HS-5 (cell line): Measurements from ENCODE around the gene AGR2.
"Not testable (repeated sequence)": the region's sequence is repeated elsewhere in the genome, so short reads cannot be mapped to it uniquely, and the experiment has no call there.

ENCODE experiments used
- DNase-seq: peaks from one replicate; pipeline ENCODE4 v3.0.0-alpha.2; 2012; ENCODE audit warnings: low read depth

The AGR2 gene

GRCh38 chr7:16773884-16774283 is 30.9 kb downstream of the AGR2 start:
- DNase-seq, result no peak

- DNase-seq, result no peak
These were observed 31.5 kb downstream of the AGR2 start for GRCh38 chr7:16773326-16773725.

- no peak for DNase-seq
These were observed 34.0 kb downstream of the AGR2 start for GRCh38 chr7:16770657-16771329.

- not testable (repeated sequence) for DNase-seq
These were observed 34.8 kb downstream of the AGR2 start for GRCh38 chr7:16769994-16770393.

- DNase-seq, result no peak
These were observed 39.4 kb downstream of the AGR2 start for GRCh38 chr7:16765436-16765859.

GRCh38 chr7:16764942-16765341 is 39.9 kb downstream of the AGR2 start:
- no peak for DNase-seq

- DNase-seq, result no peak
These were observed 42.6 kb downstream of the AGR2 start for GRCh38 chr7:16762177-16762576.

- no peak for DNase-seq
These were observed 45.0 kb downstream of the AGR2 start for GRCh38 chr7:16759840-16760239.

GRCh38 chr7:16758631-16759611 is 45.9 kb downstream of the AGR2 start:
- DNase-seq, result no peak

GRCh38 chr7:16758036-16758435 is 46.8 kb downstream of the AGR2 start:
- DNase-seq, result no peak

- no peak for DNase-seq
These were observed 49.4 kb downstream of the AGR2 start for GRCh38 chr7:16755397-16755796.

- no peak for DNase-seq
These were observed 49.9 kb downstream of the AGR2 start for GRCh38 chr7:16754856-16755317.

- no peak for DNase-seq
These were observed 50.6 kb downstream of the AGR2 start for GRCh38 chr7:16753932-16754855.

GRCh38 chr7:16753102-16753931 is 51.5 kb downstream of the AGR2 start, which contains the start of gene TSPAN13:
TSPAN13 (plus strand) TSS chr7:16753755; CDS start chr7:16753968, 213 bp downstream.
- DNase-seq, result peak; percentile 33

GRCh38 chr7:16747102-16747501 is 57.7 kb downstream of the AGR2 start:
- no peak for DNase-seq

GRCh38 chr7:16745645-16746044 is 59.2 kb downstream of the AGR2 start:
- DNase-seq, result no peak

- DNase-seq, result no peak
These were observed 60.1 kb downstream of the AGR2 start for GRCh38 chr7:16744518-16745250.

GRCh38 chr7:16743236-16743635 is 61.6 kb downstream of the AGR2 start:
- DNase-seq, result no peak

GRCh38 chr7:16742547-16742946 is 62.3 kb downstream of the AGR2 start:
- DNase-seq, result no peak
